ENCODE results near the gene TENT4B.

- TF ChIP-seq CTCF (IDR thresholded peaks at IDR 0.05), result no peak
- no peak for TF ChIP-seq EZH2phosphoT487 (IDR thresholded peaks at IDR 0.05)
Observed at GRCh38 chr16:50185005-50185505, 31.9 kb downstream of the TENT4B start.

Measured in neural progenitor cell (in vitro differentiated cells).